Central memory CD8-positive, alpha-beta T cell (primary cell): Measurements from ENCODE around the gene CRABP2.
A peak's percentile ranks its signal among the peaks of the same experiment; 100 is the strongest.

Source experiments
- ATAC-seq: fragments of 150-1000 bp; cut with Tn5 transposase; replicated peaks from 2 replicates; pipeline ENCODE4 v1.10.0; 2022; ENCODE audit warnings: mild to moderate bottlenecking, moderate FRiP score, moderate number of reproducible peaks; ENCODE audit not compliant: poor library complexity, severe bottlenecking; ENCODE audit errors: extremely low read depth
- DNase-seq, 2 donors: peaks; one replicate each; pipeline ENCODE4 v3.0.0; 2021; ENCODE audit warnings: low spot score in 2 of 2
- H3K27ac Mint-ChIP-seq: one replicate; pipeline ENCODE4 v1.8.0; 2022; ENCODE audit warnings: low read depth, mild to moderate bottlenecking, moderate library complexity, mixed read lengths
- H3K27me3 Mint-ChIP-seq: one replicate; pipeline ENCODE4 v1.8.0; 2022; ENCODE audit warnings: mixed read lengths
- H3K36me3 Mint-ChIP-seq: one replicate; pipeline ENCODE4 v1.8.0; 2022; ENCODE audit warnings: mild to moderate bottlenecking, moderate library complexity, mixed read lengths; ENCODE audit not compliant: insufficient read depth
- H3K4me1 Mint-ChIP-seq: one replicate; pipeline ENCODE4 v1.8.0; 2022; ENCODE audit warnings: mixed read lengths
- H3K4me3 Mint-ChIP-seq: one replicate; pipeline ENCODE4 v1.8.0; 2022; ENCODE audit warnings: mild to moderate bottlenecking, moderate library complexity, mixed read lengths
- H3K9me3 Mint-ChIP-seq: one replicate; pipeline ENCODE4 v1.8.0; 2022; ENCODE audit warnings: mixed read lengths

CRABP2 gene

GRCh38 chr1:156689953-156690674 lies 15.3 kb downstream of the CRABP2 start:
- ATAC-seq (no peak), DNase-seq (no peak)
- Mint-ChIP-seq H3K36me3 (no peaks in the 10 kb centered on the region), H3K27ac (peak overlapping the region; percentile 83), H3K9me3 (no peaks in the 10 kb centered on the region), H3K27me3 (peaks cover 68% of the 10 kb centered on the region), H3K4me1 (peaks cover 26% of the 10 kb centered on the region), H3K4me3 (no peak overlapping the region)

- no peaks in the 10 kb centered on the region for H3K36me3 Mint-ChIP-seq
- peaks cover 26% of the 10 kb centered on the region for H3K4me1 Mint-ChIP-seq
- peaks cover 68% of the 10 kb centered on the region for H3K27me3 Mint-ChIP-seq
- H3K9me3 Mint-ChIP-seq = no peaks in the 10 kb centered on the region
- H3K27ac Mint-ChIP-seq = peak overlapping the region; percentile 83
- no peak overlapping the region for H3K4me3 Mint-ChIP-seq
- ATAC-seq (peak; percentile 96), DNase-seq (peak; percentile 60 to 63)
Measured at GRCh38 chr1:156689035-156689952, 16.1 kb downstream of the CRABP2 start.

GRCh38 chr1:156684227-156684782 lies 21.1 kb downstream of the CRABP2 start:
- Mint-ChIP-seq H3K36me3 (no peaks in the 10 kb centered on the region), H3K27ac (no peak overlapping the region), H3K27me3 (peaks cover 68% of the 10 kb centered on the region), H3K4me3 (no peak overlapping the region), H3K9me3 (no peaks in the 10 kb centered on the region), H3K4me1 (peaks cover 7% of the 10 kb centered on the region)
- DNase-seq = no peak
- peak; percentile 46 for ATAC-seq

DNA sequence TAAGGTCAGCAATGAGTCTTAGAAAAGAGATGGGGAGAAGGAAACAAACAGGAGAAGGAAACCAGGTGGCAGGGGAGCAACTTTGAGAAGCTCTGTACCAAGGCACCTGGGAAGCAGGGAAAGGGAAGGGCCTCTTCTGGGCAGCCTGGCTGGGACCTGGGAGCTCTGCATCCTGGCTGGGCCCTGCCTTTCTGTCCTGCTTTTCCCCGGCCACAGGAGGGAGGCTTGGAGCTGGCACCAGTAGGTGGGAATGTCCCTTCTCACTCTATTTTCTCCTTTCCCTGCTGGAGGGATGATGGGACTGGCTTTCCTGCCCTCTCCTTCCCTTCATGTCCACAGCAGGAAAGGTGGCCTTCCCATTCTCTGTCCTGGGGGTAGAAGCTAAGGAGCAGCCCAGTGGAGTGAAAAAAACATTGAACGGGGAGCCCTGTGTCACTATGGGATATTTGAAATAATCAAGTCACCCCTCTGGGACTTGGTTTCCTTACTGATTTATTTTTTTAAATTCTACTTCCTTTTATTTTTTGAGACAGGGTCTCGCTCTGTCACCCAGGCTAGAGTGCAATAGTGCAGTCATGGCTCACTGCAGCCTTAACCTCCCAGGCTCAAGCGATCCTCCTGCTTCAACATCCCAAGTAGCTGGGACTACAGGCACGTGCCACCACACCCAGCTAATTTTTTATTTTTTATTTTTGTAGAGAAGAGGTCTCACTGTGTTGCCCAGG lies 23.1 kb downstream of the CRABP2 start:
- H3K27ac Mint-ChIP-seq = no peak overlapping the region
- no peaks in the 10 kb centered on the region for H3K36me3 Mint-ChIP-seq
- no peak for ATAC-seq
- no peak for DNase-seq
- no peaks in the 10 kb centered on the region for H3K9me3 Mint-ChIP-seq
- H3K27me3 Mint-ChIP-seq = peaks cover 74% of the 10 kb centered on the region
- H3K4me1 Mint-ChIP-seq = peaks cover 13% of the 10 kb centered on the region
- no peak overlapping the region for H3K4me3 Mint-ChIP-seq

DNA sequence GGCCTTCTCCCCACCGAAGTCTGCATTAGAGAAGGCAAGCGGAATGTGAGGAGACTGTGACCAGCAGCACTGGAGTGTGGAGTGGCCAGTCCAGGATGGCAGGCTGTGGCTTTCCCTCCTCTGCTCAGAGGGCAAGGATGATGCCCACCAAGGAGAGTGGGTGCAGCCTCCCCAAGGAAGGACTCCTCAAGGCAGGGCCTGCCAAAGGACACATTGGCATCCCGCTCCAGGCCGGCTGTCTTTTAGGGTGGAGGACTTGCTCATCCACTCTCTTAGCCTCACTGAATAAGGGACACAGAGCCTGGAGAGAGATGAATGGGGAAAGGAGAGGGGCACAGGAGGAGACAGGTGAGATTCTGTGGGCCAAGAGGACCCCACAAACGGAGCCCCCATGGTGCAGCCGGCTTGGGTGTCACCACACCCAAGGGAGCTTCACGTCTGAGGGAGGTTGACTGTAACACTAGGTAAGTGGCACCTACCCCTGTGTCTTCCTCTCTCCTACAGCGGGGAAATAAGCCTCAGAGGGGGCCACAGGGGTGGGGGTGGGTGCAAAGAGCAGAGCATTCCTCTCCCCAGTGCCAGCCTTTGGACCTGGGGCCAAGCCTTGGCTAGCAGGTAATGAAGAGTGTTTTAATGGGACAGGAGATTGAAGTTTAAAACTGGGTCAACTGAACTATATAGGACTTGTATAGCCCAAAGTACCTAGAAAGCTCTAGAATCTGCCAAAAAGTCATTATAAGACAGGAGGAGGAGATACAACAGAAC lies 24.0 kb downstream of the CRABP2 start:
- Mint-ChIP-seq H3K36me3 (no peaks in the 10 kb centered on the region), H3K4me3 (no peak overlapping the region), H3K9me3 (no peaks in the 10 kb centered on the region), H3K27ac (no peak overlapping the region), H3K4me1 (peaks cover 13% of the 10 kb centered on the region), H3K27me3 (peaks cover 81% of the 10 kb centered on the region)
- no peak for DNase-seq
- ATAC-seq = no peak

GRCh38 chr1:156680056-156680455 lies 25.3 kb downstream of the CRABP2 start:
- Mint-ChIP-seq H3K9me3 (no peaks in the 10 kb centered on the region), H3K27ac (no peak overlapping the region), H3K36me3 (no peaks in the 10 kb centered on the region), H3K27me3 (peaks cover 92% of the 10 kb centered on the region), H3K4me1 (peaks cover 13% of the 10 kb centered on the region), H3K4me3 (no peak overlapping the region)
- ATAC-seq (no peak), DNase-seq (no peak)

DNA sequence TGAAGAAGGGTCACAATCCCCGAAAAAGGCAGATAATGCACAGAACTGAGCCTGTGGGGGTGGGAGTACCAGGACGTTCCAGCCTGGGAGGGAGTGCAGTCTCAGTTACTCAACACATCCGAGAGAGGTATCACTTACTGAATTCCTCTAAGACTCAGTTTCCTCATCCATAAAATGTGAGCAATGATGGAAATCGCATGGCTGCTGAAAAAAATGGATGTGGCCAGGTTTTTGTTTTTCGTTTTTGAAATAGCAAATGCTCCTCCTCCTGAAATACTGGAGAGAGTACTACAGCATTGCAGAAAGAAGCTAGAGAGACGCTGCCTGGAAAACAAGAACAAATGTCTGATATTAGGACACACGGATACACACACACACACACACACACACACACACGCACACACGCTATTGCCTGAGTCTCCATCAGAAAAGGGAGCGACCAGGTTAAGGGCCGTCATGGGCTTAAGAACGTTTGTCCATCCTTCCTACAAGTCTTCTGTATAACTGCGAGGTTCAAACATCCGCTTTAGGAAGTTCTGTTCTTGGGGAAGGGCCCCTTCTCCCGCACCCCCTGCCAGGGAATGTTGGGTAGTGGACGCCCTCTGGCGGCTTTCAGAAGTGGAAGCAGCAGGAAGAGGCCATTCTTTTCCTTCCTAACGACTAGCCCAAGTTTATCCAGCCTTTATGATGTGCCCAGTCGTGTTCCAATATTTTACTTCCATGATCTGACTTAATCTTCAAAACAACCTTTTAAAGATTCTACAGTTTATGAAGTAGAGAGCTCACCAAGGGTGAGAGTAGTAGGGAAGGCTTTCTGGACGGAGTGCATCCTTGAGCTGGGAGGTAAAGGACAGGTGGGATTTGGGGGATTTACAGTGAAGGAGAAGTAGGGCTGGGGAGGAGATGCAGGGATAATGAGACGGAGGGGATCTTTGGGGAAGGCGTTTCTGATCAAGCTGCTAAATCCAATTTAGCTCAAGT lies 27.5 kb downstream of the CRABP2 start:
- ATAC-seq = no peak
- H3K4me3 Mint-ChIP-seq = no peak overlapping the region
- no peaks in the 10 kb centered on the region for H3K36me3 Mint-ChIP-seq
- no peaks in the 10 kb centered on the region for H3K9me3 Mint-ChIP-seq
- H3K4me1 Mint-ChIP-seq = peaks cover 7% of the 10 kb centered on the region
- no peak for DNase-seq
- no peak overlapping the region for H3K27ac Mint-ChIP-seq
- H3K27me3 Mint-ChIP-seq = peaks cover 93% of the 10 kb centered on the region

DNA sequence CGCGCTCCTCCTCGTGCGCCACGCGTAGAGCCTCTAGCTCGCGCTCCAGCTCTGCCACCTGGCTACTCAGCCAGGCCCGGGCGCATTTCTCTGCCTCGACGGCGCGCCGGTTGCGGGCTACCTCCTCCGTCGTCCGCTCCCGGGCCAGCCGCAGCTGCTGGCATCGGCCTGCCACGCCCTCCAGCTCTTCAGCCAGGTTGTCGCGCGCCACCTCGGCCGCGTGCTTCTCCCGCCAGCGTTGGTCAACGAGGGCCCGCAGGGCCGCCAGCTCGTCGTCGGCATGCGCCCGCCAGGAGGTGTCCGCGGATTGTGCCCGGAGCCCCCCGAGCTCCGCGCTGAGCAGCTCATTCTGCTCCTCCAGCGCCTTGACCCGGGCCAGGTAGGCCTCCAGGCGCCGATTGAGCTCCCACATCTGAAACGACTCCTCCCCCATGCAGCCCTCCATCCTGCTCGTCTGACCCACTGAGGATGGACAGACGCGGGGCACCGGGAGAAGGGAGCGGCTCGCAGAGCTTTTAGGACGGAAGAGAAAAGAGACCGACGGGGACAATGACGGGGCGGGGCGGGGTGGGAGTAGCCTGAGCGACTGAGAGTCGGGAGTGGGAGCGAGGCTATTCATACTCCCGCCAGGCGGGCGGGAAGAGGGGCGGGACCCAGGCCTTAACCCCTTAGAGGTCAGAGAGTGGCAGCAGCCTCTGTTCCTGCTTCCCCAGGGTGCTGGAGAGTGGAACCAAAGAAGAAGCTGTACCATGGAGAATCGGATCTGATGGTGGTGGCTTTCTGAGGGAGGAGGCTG lies 28.4 kb downstream of the CRABP2 start, which contains the start of gene NES:
Gene NES, minus strand, starts transcription at position 588 of the 796 bp plus-strand sequence. Its CDS starts 143 bp downstream, at position 445.
- Mint-ChIP-seq H3K4me3 (no peak within 1 kb of the TSS), H3K4me1 (peaks cover 7% of the 10 kb centered on the region), H3K36me3 (no peaks in the 10 kb centered on the region), H3K27me3 (peaks cover 95% of the 10 kb centered on the region), H3K9me3 (no peaks in the 10 kb centered on the region), H3K27ac (no peak within 1 kb of the TSS)
- DNase-seq (no peak), ATAC-seq (no peak)

GRCh38 chr1:156676114-156676819 lies 29.1 kb downstream of the CRABP2 start:
- Mint-ChIP-seq H3K27ac (no peak overlapping the region), H3K27me3 (peaks cover 95% of the 10 kb centered on the region), H3K9me3 (no peaks in the 10 kb centered on the region), H3K36me3 (no peaks in the 10 kb centered on the region), H3K4me3 (no peak overlapping the region), H3K4me1 (peaks cover 7% of the 10 kb centered on the region)
- ATAC-seq (no peak), DNase-seq (no peak)
